ENCODE results near the gene SF3A2. TPM values are rescaled to one million over a fixed set of nuclear protein-coding genes. Genes with fewer than 3 reads are reported as not detected.
"Not testable (repeated sequence)": the region's sequence is repeated elsewhere in the genome, so short reads cannot be mapped to it uniquely, and the experiment has no call there.

SF3A2 gene
- total RNA-seq, 2 experiments from 2014 or later, result 154 to 158 TPM

GRCh38 chr19:2281265-2282061 is 44.8 kb downstream of the SF3A2 start:
- intact Hi-C loops (cut with micrococcal nuclease); H3K36me3 Mint-ChIP-seq (ENCODE audit: low read depth); CTCF ChIA-PET; H3K27me3 Mint-ChIP-seq (ENCODE audit: low read depth); H3K9me3 Mint-ChIP-seq; DNase-seq; H3K4me3 Mint-ChIP-seq; H3K27ac Mint-ChIP-seq: not testable (repeated sequence)
- H3K4me1 Mint-ChIP-seq (ENCODE audit: low read depth), result peaks cover 15% of the 10 kb centered on the region

GRCh38 chr19:2282062-2282861 is 45.6 kb downstream of the SF3A2 start, which contains the start of gene PEAK3:
Gene PEAK3, minus strand, starts transcription at chr19:2282175. Its CDS starts 1,244 bp downstream, at chr19:2280931.
- no peaks in the 10 kb centered on the region for H3K27me3 Mint-ChIP-seq (ENCODE audit: low read depth)
- no peaks in the 10 kb centered on the region for H3K36me3 Mint-ChIP-seq (ENCODE audit: low read depth)
- peaks cover 13% of the 10 kb centered on the region for H3K4me1 Mint-ChIP-seq (ENCODE audit: low read depth)
- no peak within 1 kb of the TSS for H3K27ac Mint-ChIP-seq
- no peaks in the 10 kb centered on the region for H3K9me3 Mint-ChIP-seq
- intact Hi-C loops (cut with micrococcal nuclease), result no loop called here
- CTCF ChIA-PET, result no interaction called here
- no peak within 1 kb of the TSS for H3K4me3 Mint-ChIP-seq
- DNase-seq, result peak; percentile 57

DNA sequence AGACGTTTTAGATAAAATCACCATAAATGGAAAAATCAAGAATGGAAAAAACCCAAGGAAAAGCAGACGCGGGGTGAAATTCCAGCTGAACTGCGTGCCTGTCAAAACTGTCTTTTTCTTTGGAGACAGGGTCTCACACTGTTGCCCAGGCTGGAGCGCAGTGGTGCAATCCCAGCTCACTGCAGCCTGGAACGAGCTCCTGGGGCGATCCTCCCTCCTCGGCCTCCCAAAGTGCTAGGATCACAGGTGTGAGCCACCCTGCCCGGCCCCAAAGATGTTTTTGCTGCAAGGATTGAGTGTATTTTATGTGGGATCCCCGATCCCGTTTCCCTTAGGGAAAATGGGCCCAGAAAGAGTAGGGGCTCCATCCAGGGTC is 46.2 kb downstream of the SF3A2 start:
- CTCF ChIA-PET, result no interaction called here
- no peak overlapping the region for H3K4me3 Mint-ChIP-seq
- intact Hi-C loops (cut with micrococcal nuclease), result no loop called here
- no peaks in the 10 kb centered on the region for H3K36me3 Mint-ChIP-seq (ENCODE audit: low read depth)
- H3K27ac Mint-ChIP-seq, result no peak overlapping the region
- peaks cover 13% of the 10 kb centered on the region for H3K4me1 Mint-ChIP-seq (ENCODE audit: low read depth)
- DNase-seq, result no peak
- H3K9me3 Mint-ChIP-seq, result no peaks in the 10 kb centered on the region
- H3K27me3 Mint-ChIP-seq (ENCODE audit: low read depth), result no peaks in the 10 kb centered on the region

- Mint-ChIP-seq H3K27ac (no peak overlapping the region), H3K27me3 (ENCODE audit: low read depth) (peaks cover 2% of the 10 kb centered on the region), H3K9me3 (no peaks in the 10 kb centered on the region), H3K4me1 (ENCODE audit: low read depth) (peaks cover 19% of the 10 kb centered on the region), H3K36me3 (ENCODE audit: low read depth) (no peaks in the 10 kb centered on the region), H3K4me3 (no peak overlapping the region)
- DNase-seq, result no peak
- CTCF ChIA-PET, result interaction anchor here (0.6 kb wide), 1 partner anchor 15 kb away, joined by 3 read pairs; no protein-coding TSS in a partner anchor
- intact Hi-C loops (cut with micrococcal nuclease), result no loop called here
Observed at GRCh38 chr19:2283835-2284507, 47.3 kb downstream of the SF3A2 start.

- Mint-ChIP-seq H3K27me3 (ENCODE audit: low read depth) (peaks cover 5% of the 10 kb centered on the region), H3K36me3 (ENCODE audit: low read depth) (peaks cover 1% of the 10 kb centered on the region), H3K4me1 (ENCODE audit: low read depth) (peaks cover 34% of the 10 kb centered on the region), H3K4me3 (no peak overlapping the region), H3K27ac (no peak overlapping the region), H3K9me3 (no peaks in the 10 kb centered on the region)
- intact Hi-C loops (cut with micrococcal nuclease), result loop anchor here (5.0 kb wide), 1 partner anchor 41 kb away; the partner anchor contains the start of genes LSM7 and SPPL2B
- DNase-seq, result no peak
- CTCF ChIA-PET, result interaction anchor here (1.4 kb wide), 1 partner anchor 11 kb away, joined by 3 read pairs; no protein-coding TSS in a partner anchor
Observed at GRCh38 chr19:2286402-2287140, 49.9 kb downstream of the SF3A2 start.

DNA sequence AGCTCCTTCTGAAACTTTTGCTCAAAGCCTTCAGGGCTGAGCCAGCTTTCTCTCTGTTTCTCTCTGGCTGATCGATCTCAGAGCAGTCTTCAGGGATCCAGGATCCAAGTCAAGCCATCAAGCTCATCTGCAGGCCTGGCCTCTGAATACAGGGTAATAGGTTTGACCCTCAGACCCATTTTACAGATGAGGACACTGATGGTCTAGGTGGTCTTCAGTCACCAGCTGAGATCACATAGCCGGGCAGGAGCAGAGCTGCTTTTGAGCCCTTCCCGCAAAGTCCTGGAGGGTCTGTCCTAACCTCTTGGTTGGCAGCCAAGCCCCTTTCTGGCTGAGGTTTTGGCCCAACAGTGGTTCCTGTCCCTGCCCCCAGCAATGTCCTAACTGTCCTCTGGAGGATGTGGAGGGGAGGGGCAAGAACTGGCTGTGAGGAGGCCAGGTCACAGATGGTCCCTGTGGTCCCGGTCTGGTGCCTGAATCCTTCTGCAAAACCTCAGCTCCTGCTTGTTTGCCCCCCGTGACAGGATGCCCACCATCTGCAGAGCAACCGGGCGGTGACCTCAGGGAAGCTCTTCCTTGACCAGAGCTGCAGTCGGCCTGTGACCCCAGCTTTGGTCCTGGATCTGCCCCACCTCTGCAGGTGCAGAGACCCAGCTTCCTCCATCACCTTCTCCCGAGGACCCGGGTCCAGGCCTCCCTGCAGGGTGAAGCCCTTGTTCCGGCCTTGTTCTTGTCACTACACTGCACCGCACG is 51.1 kb downstream of the SF3A2 start:
- Mint-ChIP-seq H3K4me1 (ENCODE audit: low read depth) (peaks cover 27% of the 10 kb centered on the region), H3K36me3 (ENCODE audit: low read depth) (peaks cover 1% of the 10 kb centered on the region), H3K27ac (no peak overlapping the region), H3K9me3 (no peaks in the 10 kb centered on the region), H3K4me3 (no peak overlapping the region), H3K27me3 (ENCODE audit: low read depth) (peaks cover 5% of the 10 kb centered on the region)
- intact Hi-C loops (cut with micrococcal nuclease), result loop anchor here (5.0 kb wide), 1 partner anchor 40 kb away; the partner anchor contains the start of genes LSM7 and SPPL2B
- CTCF ChIA-PET, result interaction anchor here (0.6 to 1.0 kb wide), 3 partner anchors 14 to 498 kb away, joined by 3 read pairs; partner anchors contain the start of gene THOP1
- DNase-seq, result no peak

GRCh38 chr19:2288338-2288817 is 51.8 kb downstream of the SF3A2 start:
- intact Hi-C loops (cut with micrococcal nuclease), result loop anchor here (5.0 kb wide), 1 partner anchor 39 kb away; the partner anchor contains the start of genes LSM7 and SPPL2B
- Mint-ChIP-seq H3K27me3 (ENCODE audit: low read depth) (peaks cover 5% of the 10 kb centered on the region), H3K9me3 (no peaks in the 10 kb centered on the region), H3K36me3 (ENCODE audit: low read depth) (peaks cover 2% of the 10 kb centered on the region), H3K27ac (peak overlapping the region; percentile 59), H3K4me3 (peak overlapping the region; percentile 37), H3K4me1 (ENCODE audit: low read depth) (peaks cover 23% of the 10 kb centered on the region)
- CTCF ChIA-PET, result interaction anchor here (0.6 to 1.4 kb wide), 7 partner anchors 14 to 497 kb away, joined by 3 to 9 read pairs (median 3); partner anchors contain the start of gene THOP1
- no peak for DNase-seq

- Mint-ChIP-seq H3K9me3 (no peaks in the 10 kb centered on the region), H3K4me1 (ENCODE audit: low read depth) (peaks cover 27% of the 10 kb centered on the region), H3K36me3 (ENCODE audit: low read depth) (peaks cover 2% of the 10 kb centered on the region), H3K4me3 (peak overlapping the region; percentile 75), H3K27me3 (ENCODE audit: low read depth) (peaks cover 5% of the 10 kb centered on the region), H3K27ac (peak overlapping the region; percentile 59)
- DNase-seq, result no peak
- CTCF ChIA-PET, result interaction anchor here (0.9 to 1.4 kb wide), 4 partner anchors 15 to 237 kb away, joined by 3 to 9 read pairs (median 6); no protein-coding TSS in a partner anchor
- intact Hi-C loops (cut with micrococcal nuclease), result loop anchor here (5.0 kb wide), 1 partner anchor 38 kb away; the partner anchor contains the start of genes LSM7 and SPPL2B
Observed at GRCh38 chr19:2288818-2289713, 52.4 kb downstream of the SF3A2 start.

DNA sequence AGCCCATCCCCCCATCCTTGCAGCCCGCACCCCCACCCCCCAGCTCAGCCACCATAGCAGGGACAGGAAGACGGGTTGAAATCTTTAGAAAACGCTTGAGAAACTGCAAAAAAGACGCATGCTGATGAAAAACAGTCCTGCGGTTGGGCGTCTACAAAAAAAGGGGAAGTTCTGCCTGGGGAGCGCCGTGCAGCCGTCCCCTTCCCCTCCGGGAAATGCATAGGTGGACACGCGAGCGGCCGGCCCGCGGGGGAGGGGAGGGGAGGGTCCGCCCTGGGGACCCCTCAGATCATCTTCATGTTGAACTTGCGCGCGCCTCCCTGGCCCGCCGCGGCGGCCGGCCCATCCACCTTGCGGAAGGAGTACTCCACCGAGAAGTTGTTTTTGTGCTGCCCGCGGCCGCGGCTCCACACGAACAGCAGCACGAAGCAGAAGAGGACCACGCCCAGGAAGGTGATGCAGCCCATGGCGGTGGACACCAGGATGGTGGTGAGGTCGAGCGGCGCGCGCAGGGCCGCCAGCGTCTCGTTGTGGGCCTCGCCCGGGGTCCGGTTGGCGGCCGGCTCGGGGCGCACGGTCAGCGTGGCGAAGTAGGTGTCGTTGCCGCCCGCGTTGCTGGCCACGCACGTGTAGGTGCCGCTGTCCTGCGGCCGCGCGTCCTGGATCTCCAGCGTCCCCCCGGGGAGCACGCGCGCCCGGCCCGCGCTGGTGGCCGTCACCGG is 53.3 kb downstream of the SF3A2 start:
- intact Hi-C loops (cut with micrococcal nuclease), result loop anchor here (5.0 kb wide), 1 partner anchor 37 kb away; the partner anchor contains the start of genes LSM7 and SPPL2B
- CTCF ChIA-PET, result interaction anchor here (1.3 to 1.4 kb wide), 2 partner anchors 16 to 31 kb away, joined by 8 to 9 read pairs; no protein-coding TSS in a partner anchor
- peaks cover 2% of the 10 kb centered on the region for H3K36me3 Mint-ChIP-seq (ENCODE audit: low read depth)

More for the DNA sequence above, 53.3 kb downstream of the SF3A2 start:
- peaks cover 27% of the 10 kb centered on the region for H3K4me1 Mint-ChIP-seq (ENCODE audit: low read depth)
- no peak overlapping the region for H3K27ac Mint-ChIP-seq
- peak overlapping the region; percentile 75 for H3K4me3 Mint-ChIP-seq
- peaks cover 5% of the 10 kb centered on the region for H3K27me3 Mint-ChIP-seq (ENCODE audit: low read depth)
- H3K9me3 Mint-ChIP-seq, result no peaks in the 10 kb centered on the region
- peak; percentile 72 for DNase-seq

Measured in activated naive CD4-positive, alpha-beta T cell treated with anti-CD3 and anti-CD28 coated beads for 36 hours (primary cell).